IPS DF 4.7 (cell line): ENCODE data around the gene RAB3A.

ENCODE experiments used
- DNase-seq: peaks from one replicate; pipeline ENCODE4 v3.0.0-alpha.2; 2013; ENCODE audit warnings: low spot score; ENCODE audit errors: extremely low read depth

RAB3A gene, protein sequence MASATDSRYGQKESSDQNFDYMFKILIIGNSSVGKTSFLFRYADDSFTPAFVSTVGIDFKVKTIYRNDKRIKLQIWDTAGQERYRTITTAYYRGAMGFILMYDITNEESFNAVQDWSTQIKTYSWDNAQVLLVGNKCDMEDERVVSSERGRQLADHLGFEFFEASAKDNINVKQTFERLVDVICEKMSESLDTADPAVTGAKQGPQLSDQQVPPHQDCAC

DNA sequence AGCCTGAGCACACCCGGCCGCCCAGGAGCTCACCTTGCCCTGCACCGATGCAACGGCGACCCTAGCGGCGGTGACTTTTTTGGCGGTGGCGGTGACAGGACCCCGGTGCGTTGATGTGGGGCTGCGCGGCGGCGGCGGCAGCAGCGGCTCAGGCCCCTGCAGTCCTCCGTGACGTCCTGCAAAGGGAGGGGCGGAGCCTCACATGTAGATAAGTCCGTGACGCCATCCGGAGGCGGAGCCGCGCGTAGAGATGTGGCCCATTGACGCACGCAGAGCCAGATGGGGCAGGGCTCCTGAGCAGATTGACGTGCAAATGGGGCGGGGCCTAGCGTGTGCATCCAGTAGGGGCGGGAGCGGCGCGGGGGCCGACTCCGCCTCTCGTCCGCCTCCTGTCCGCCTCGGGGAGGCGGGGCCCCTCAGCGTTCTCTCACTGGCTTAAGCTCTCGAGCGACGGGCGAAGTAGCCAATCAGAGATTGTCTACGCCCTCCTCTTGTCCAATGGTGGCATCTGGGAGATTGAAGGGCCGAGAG, at the start of gene RAB3A:
Gene RAB3A (minus strand): TSS at position 180 of the 531 bp plus-strand sequence. CDS start 1,302 bp downstream, outside the sequence.
- DNase-seq, result peak; percentile 99

DNA sequence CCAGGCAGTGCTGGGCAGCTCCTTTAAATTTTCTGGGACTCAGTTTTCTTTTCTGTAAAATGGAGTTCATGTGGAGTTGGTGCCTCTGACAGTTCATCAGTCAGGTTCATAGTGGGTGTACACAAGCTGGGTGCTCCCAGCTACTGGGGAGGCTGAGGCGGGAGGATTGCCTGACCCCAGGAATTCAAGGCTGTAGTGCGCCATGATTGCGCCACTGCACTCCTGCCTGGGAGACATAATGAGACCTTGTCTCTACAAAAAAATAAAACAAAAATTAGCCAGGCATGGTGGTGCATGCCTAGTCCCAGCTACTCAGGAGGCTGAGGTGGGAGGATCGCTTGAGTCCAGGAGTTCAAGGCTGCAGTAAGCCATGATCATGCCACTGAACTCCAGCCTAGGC, 49.3 kb upstream of the RAB3A start:
- DNase-seq, result no peak

DNA sequence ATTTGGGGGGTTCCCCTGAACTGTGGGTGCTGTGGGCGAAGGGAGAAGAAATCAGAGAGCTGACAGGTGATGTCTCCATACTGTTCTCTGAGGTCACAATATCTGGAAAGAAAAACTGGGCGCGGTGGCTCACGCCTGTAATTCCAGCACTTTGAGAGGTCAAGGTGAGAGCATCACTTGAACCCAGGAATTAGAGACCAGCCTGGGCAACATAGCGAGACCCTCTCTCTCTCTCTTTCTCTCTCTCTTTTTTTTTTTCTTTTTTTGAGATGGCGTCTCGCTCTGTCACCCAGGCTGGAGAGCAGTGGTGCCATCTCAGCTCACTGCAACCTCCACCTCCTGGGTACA, 48.5 kb upstream of the RAB3A start:
- no peak for DNase-seq

DNA sequence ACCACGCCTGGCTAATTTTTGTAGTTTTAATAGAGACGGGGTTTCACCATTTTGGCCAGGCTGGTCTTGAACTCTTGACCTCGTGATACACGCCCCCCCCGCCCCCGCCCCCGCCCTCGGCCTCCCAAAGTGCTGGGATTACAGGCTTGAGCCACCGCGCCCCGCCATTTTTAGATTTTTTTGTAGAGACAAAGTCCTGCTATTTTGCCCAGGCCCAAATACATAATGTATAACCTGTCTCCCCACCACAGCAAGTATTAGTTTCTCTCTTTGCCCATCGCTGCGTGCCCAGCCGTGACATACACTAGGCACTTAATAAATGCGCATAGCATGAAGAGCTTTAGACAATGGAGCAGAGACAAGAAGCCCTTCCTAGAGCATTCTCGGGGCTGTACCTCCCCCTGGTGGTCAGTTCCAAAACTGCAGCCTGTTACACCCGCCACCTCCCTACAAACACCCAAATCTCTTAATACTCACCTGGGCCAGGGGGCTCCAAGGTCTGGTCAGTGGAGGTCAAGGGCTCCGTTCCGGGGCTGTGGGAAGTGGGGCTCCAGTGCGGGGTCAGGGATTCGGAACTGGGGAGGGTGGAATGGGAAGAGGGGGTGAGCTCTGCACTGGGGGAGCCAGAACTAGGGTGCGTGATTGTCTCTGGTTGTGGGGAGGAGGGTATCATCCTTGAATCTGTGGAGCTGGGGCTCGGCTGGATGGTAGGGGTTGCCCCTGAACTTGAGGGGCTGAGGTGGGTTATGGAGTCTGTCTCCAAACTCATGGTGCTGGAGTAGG, 47.9 kb upstream of the RAB3A start:
- peak; percentile 87 for DNase-seq

DNA sequence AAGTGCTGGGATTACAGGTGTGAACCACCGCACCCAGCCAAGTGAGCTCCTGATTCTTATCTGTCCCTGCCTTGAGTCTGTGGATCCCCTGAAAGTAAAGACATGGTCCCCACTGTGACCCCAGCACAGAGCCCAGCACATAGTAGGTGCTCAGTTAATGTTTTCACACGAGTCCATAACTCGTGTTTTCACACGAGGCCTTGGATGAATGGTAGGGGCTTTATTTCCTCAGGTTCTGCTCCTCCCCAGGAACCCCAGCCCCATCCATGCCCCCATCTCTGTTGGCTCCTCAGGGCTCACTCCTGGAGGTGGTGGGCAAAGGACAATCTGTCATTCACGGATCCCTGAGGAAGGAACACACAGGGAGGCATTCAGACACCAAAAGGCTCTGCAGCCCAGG, 46.0 kb upstream of the RAB3A start:
- no peak for DNase-seq

DNA sequence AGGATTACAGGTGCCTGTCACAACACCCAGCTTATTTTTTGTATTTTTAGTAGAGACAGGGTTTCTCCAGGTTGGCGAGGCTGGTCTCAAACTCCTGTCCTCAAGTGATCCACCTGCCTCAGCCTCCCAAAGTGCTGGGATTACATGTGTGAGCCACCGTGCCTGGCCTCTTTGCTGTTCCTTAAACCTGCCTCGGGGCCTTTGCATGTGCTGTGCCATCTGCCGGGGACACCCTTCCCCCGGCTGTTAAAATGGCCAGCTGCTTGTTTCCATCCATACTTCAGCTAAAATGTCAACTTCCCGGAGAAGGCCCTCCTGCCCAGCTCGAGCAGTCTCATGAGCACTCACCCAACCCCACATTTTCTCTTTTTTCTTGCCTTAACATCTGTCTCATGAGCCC, 41.5 kb upstream of the RAB3A start:
- DNase-seq, result no peak

DNA sequence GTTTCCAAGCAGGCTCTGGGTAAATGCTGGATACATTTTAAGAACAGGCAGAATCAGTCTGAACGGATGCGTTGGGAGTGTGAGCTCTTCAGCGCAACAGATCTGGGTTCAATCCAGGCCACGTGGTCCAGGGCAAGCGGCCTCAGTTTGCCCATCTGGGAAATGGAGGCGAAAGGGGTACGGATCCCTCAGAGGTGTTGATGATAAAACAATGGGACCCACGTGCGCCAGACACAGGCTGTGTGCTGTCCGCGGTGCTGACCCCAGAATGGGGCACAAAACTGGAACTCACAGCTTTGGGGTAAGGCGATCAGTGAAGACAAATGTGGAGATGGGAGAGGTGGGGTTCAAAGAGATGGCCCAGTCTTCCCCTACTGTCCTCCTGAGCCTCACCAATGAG, 35.5 kb upstream of the RAB3A start:
- no peak for DNase-seq

DNA sequence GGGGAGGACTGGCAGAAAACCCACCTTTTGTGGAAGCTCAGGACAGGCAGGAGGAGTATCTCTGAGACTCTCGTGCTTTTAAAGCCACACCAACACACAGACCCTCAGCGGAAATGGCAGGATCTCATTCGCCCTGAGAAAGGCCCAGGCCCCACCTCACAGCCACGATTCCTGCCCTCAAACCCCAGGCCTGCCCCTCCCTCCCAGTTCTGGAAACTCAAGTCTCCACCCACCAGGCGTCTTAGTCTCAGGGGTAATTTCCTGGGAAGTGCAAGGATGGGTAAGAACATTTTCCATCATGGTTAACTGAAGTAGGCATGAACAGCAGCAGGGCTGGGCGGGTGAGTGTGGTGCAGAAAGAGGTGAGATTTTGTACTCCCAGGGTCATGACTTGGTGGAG, 30.4 kb upstream of the RAB3A start:
- DNase-seq, result no peak

DNA sequence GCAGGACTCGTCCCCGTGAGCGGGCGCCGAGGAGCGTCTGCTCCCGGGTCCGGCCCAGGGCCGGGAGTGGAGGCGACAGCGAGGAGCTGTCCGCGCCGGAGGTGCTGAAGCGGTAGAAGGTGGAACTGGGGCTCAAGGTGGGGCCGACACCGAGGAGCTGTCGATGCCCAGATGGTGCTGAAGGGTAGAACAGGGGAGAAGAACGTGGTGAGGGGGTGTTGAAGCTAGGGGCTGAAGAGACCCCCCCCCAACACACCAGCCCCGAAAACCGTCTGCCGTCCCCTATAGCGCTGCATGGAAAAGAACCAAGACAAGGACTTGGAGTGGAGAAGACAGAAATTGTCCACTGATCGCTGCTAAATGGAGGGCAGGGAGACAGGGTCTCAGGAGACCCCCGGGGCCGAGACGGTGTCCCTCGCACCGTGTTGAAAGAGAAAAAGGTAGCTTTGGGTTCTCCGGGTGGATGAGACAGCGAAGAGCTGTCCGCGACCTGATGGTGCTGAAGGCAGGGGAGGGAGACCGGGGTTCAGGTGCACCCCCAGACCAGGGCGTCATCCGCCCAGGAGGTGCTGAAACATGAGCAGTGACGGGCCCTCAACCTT, 29.5 kb upstream of the RAB3A start:
- no peak for DNase-seq

DNA sequence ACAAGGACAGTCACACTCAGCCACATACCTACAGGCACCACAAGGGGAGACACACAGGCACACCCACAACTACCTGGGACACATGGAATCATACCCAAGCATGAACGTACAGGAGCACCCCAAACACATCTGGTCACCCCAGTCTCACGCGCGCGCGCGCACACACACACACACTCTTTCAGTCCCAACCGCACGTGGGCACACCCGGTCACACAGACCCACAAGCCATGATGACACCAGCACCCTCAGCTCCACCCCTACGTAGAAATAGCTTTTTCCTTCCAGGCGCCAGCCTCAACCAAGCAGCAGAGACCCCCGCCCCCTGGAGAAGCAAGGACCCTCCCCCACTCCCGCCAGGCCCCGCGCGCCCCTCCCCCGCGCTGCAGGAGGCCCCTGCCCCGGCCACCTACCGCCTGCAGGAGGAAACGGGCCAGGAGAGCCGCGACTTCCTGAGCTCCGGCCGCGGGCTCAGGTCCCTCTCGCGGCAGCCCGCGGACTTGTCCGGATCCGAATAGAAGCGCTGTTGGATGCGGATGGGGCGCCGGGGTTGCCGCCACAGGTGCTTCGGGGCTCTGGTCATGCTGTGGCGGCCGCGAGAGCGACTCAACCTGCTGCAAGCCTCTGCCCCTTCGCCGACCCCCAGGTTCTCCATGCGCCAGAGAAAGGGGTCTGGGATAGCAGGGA, 28.8 kb upstream of the RAB3A start:
- no peak for DNase-seq

DNA sequence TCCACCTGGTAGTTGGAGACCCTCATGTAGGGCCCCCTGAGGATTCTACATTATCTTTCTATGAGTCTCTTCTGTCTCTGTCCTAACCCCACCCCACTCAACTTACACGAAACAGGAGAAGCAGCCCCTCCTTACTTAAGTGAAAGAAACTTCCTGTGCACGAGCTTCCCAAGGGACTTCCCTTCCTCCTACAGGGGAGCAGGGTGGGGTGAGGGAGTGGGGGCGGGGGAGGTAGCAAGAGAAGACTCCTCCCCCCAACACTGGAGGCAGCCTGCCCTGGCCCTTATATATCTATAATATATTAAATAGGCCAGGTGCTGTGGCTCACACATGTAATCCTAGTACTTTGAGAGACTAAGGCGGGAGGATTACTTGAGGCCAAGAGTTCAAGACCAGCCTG, 27.9 kb upstream of the RAB3A start:
- no peak for DNase-seq

DNA sequence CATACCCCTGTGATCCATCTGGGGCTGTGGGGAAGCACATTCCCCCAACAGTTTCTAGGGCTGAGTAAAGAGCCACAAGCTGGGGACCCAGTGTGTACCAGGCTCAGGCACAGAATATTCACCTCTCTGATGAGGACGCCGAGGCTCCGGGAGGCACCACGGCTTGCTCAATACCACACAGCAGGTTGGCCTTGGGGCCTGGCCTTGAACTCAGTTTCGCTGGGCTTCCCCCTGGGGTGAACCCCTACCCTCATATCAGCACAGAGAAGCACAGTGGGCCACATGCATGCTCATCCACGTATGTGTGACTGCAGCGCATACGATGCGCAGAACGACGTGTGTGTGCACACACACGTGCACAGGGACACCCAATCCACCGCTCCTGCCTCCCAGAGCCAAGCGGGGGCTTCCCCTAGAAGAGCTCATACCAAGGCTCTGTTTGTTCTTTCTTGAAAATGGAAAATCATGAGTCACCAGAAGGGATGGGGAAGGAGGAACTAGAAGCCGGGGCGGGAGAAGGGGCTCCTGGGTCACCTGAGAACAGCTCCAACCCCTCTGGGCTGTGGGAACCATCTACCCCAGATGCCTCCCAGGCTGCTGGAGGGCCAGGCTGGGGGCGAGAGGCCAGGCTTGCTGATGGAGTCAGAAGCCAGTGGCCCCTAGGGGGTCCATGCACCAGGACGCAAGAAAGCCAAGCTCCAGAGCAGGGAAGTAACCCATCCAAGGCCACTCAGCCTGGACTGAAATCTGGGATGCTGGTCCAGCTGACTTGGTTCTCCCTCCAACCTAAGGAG, 27.3 kb upstream of the RAB3A start:
- no peak for DNase-seq

DNA sequence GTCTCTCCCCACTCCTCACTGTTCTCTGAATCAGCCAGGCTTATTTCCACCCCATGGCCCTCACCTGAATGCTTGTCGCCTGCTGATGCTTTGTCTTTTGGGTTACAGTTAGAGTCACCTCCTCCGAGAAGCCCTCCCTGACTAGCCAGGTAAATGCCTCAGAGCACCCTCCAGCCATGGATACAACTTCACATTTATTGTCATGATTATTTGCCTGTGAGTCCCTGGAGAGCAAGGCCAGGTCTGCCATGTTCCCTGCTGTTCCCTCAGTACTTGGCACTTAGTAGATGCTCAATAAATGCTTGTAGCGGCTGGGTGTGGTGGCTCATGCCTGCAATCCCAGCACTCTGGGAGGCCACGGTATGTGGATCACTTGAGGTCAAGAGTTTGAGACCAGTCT, 26.1 kb upstream of the RAB3A start:
- no peak for DNase-seq

DNA sequence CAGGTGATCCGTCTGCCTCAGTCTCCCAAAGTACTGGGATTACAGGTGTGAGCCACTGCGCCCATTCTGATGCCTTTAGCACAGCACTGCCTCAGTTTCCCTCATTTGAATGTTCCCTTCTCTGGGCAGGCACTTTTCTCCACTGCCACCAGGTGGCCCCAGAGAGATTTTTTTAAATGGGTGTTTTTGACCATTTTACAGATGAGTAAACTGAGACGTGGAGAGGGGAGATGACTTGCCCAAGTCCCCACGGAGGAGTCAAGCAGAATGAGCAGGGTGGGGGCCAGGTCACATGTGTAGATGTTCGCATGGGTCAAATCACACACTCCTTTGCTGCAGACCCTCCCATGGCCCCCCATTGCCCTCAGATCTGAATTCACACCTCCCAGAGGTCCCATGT, 25.6 kb upstream of the RAB3A start:
- DNase-seq, result no peak

DNA sequence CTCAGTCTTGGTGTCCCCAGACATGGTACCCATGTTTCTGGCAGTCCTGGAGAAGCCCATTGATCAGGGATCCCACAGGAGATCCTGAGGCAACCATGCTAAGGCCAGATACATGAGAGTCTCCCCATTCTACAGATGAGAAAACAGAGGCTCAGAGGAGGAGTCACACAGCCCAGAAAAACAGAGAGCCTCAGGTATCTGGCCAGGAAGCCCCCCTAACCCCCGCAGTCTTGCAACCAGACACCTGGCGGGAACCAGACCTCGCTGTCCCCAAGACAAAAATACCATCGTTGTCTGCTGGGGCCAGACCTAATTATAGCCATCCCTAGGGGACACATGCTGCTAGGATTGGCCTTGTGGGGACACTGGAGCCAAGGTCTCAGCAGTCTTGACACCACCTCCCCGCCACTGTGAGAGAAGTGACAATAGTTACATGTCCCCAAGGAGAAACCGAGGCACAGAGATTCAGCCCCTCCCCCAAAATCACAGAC, 24.0 kb upstream of the RAB3A start:
- no peak for DNase-seq

DNA sequence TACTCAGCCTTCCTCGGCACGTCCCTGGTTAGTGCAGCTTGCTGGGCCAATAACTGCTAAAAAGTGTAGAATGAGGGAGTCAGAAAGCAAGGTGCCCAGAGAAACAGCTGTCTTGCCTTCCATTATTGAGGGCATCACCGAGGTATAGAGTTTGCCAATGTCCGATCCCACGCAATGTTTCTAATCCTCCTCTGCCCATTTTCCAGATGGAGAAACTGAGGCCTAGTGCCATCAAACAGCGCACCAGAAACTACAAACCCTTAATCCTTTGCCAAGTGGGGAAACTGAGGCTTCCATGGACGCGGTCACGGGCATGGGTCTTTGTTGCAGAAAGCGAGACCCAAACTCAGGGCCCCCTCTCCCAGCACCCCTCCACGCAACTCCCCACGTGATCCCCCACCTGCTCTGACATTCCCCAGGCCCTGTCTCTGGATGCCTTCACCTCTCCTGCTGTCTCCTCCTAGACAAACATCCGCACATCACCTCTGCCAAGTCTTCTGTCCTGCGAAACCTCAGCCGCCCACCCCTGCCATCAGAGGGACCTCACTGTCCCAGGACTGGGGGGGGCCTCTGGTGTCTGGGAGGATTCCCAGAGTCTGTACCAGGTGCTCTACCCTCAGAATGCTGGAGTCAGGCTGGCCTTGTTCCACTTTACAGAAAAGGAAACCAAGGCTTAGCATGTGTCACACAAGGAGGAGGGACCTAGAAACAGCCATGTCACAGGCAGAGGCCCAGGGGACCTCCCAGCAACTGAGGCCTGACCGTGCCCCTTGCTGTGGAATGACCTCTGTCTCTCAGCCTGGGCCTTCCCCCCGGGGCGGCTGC, 23.3 kb upstream of the RAB3A start:
- DNase-seq, result no peak

DNA sequence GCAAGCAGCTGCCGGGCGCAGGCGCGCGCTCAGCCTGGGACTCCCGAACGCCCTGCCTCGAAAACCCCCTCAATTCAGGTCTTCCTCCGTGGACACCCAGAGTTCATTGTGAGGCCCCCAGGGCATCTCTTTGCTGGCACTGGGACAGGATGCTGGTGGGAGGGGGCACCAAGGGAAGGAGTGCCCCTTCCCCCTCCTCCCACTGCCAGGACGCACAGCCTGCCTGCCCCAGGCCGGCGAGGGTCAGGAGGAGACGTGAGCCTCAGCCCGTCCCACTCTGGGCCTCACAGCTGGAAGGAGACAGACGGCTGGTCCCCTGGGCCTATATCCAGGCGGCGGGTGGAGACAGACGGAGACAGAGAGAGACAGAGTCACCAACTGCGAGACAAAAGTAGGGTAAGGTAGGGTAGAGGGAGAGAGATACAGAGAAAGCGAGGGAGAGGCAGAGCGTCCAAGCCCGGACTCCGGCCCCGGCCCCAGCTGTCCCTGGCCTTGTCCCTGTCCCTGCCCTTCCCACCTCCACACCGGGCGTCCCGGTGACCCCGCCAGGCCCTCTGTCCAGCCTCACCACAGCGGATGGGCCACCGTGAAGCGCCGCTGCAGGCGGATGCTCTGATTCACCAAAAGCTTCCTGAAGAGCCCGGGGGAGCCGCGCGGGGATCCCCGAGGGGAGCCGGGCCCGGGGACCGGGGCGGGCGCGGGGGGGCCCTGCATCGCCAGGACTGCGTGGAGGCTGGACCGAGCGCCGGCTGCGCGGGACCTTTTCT, 22.0 kb upstream of the RAB3A start, which contains the start of gene PDE4C:
Gene PDE4C (minus strand): TSS at position 737 of the 767 bp plus-strand sequence. CDS start 23 bp downstream, at position 714.
- no peak for DNase-seq

DNA sequence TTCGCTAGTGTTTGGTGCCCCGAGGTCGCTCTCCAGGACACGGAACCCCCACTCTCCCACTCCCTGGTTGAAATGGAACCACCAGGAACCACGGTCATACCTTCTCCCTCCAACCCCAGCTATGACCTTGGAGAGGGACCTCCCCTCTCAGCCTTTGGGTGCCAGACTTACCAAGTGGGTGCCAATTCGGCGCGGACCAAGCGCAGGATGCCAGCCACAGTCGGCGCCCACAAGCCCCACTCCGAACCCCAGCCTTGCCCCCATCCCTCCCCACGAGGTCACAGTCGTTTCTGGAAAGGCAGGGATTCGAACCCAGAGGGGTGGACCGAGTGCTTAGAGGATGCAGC, 21.5 kb upstream of the RAB3A start:
- DNase-seq, result no peak
